ENCODE measurements around the gene KRT20.
A peak's percentile ranks its signal among the peaks of the same experiment; 100 is the strongest.
"Not testable (repeated sequence)": the region's sequence is repeated elsewhere in the genome, so short reads cannot be mapped to it uniquely, and the experiment has no call there.

The KRT20 gene, protein sequence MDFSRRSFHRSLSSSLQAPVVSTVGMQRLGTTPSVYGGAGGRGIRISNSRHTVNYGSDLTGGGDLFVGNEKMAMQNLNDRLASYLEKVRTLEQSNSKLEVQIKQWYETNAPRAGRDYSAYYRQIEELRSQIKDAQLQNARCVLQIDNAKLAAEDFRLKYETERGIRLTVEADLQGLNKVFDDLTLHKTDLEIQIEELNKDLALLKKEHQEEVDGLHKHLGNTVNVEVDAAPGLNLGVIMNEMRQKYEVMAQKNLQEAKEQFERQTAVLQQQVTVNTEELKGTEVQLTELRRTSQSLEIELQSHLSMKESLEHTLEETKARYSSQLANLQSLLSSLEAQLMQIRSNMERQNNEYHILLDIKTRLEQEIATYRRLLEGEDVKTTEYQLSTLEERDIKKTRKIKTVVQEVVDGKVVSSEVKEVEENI

DNA sequence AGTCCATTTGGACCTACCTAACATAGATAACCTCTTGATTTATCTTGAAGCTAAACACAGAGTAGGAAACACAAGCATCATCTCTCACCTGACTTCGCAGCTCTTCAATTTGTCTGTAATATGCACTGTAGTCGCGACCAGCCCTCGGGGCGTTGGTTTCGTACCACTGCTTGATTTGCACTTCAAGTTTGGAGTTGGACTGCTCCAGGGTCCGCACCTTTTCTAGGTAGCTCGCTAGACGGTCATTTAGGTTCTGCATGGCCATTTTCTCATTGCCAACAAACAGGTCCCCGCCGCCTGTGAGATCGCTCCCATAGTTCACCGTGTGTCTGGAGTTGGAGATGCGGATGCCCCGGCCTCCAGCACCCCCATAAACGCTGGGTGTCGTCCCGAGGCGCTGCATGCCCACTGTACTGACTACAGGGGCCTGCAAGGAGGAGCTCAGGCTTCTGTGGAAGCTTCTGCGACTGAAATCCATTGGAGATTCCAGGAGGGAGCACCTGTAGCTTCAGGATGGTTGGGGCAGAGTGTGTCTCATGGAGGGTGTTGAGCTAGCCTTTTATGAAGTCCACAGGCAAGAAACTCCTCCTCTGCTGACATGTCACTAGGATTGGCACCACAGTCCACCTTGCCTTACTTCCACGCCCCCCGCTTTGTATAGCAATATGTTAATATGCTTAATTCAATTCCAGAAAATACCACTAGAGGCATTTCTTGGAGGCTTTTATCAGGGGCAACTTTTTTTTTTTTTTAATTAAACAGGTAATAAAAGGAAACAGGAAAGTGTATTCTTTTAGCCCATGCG lies at the start of gene KRT20:
Gene KRT20 (minus strand): TSS at position 535 of the 805 bp plus-strand sequence. CDS start 57 bp downstream, at position 478.
- no peak for DNase-seq (ENCODE audit: low spot score)

DNA sequence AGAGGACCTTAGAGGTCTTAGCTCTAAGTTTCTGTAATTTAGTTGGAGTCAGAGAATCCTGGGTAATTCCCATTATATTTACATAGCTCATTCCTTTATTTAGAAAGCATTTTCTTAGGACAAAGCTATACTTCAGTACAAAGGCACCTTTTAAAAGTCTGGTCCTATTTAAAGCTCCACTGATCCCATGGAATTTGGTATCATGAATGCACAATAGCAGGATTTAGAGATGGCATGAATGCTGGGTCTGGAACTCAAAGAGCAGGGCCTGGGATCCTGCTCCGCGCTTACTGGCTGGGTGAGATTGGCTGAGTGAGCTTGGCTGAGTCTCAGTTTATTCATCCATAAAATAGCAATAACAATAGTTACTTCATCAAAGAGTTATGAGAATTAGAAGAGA lies 47.6 kb upstream of the KRT20 start:
- DNase-seq (ENCODE audit: low spot score) = peak; percentile 80

DNA sequence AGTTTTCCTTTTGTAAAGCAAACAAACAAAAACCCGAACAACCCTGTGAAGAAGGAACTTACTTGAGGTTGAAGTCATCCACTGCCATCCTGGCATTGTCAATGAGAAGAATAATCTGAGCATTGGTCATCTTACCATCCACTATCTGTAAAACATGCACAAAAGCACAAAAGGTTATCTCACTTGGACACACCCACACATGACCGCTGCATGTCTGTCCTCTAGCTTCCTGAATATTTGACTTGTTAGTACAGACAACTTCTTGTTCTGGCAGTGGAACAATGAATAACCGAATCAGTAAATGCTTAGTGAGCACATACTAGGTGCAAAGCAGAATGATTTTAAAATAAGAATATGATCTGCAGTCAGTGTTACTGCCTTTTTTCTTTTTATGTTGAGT lies 46.3 kb upstream of the KRT20 start:
- peak; percentile 69 for DNase-seq (ENCODE audit: low spot score)

DNA sequence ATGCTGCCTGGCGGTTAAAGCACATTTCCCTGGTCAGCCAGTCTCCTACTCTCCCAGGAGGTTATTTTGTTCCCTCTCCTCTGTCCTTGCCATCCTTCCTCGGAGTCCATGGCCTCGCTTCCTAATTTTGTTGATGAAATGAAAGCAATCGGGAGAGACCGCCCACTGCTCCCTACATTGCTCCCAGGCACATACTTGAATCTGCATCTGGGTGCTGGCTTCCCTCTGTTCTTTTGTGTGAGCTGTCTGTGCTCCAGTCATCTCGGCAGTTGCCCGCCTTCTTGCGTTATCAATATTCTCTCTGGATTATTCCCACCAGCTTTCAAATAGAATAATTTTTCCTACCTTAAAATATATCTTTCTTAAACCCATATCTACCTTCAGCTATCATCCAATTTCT lies 41.3 kb upstream of the KRT20 start:
- DNase-seq (ENCODE audit: low spot score) = no peak

DNA sequence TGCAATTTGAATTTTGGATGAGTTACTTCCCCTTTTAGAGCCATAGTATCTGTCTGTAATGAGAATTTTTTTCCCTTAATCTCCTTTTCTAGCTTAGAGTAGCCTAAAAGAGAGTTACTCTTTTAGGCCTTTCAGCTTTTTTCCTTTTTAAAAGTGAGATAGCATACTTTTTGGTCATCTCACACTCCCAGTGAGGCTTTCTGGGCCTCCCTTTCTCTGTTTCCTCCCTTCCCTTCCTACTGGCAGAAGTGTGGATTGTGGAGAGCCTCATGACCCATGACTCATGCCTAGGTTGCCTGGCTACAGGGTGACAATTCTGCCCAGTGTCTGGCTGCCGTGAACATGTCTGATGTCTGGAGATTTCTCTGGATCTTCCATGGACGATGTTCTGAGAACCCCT lies 37.2 kb upstream of the KRT20 start:
- DNase-seq (ENCODE audit: low spot score) = peak; percentile 87

DNA sequence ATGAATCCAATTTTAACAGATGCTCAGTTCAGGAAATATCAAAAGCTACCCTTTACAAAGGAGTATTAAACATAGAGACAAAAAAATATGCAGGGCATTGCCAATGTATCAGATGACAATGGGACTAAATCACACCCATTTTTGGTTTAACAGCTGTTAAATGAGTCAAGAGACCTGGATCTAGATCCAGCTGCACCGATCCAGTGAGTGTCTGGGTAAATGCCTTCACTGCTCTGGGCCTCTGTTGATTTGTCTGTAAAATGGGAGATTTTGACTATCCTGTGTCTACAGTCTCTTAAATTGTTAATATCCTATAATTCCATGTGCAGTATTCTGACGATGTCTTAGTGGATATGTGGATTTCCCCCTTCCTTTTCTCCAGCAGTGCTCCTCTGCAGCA lies 36.0 kb upstream of the KRT20 start:
- no peak for DNase-seq (ENCODE audit: low spot score)

DNA sequence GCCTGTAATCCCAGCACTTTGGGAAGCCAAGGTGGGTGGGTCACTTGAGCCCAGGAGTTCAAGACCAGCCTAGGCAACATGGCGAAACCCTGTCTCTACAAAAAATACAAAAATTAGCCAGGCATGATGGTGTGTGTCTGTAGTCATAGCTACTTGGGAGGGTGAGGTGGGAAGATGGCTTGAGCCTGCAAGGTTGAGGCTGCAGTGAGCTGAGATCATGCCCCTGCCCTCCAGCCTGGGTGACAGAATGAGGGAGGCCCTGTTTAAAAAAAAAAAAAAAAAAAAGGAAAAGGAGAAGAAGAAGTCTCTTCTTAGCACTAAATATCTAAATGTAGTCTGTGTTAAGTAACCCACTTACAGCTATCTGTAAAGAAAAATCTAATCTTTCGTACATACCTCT lies 32.1 kb upstream of the KRT20 start:
- DNase-seq (ENCODE audit: low spot score) = not testable (repeated sequence)

DNA sequence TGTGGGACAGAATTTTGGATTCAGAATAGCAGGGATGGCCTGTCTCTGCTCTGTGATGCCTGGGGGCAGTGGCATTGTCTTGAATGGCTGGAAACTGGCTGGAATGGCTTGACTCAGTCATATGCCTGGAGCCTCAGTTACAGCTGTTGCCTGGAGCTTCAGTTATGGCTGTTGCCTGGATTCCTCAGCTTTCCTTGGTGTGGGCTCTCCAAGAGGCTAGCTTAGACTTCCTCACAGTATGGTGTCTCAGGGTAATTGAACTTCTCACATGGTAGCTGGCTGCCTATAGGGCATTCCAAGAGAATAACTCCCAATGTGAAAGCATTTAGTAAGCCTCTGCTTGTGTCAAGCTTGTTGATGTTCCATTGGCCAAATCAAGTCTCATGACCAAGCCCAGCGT lies 31.3 kb upstream of the KRT20 start:
- no peak for DNase-seq (ENCODE audit: low spot score)

DNA sequence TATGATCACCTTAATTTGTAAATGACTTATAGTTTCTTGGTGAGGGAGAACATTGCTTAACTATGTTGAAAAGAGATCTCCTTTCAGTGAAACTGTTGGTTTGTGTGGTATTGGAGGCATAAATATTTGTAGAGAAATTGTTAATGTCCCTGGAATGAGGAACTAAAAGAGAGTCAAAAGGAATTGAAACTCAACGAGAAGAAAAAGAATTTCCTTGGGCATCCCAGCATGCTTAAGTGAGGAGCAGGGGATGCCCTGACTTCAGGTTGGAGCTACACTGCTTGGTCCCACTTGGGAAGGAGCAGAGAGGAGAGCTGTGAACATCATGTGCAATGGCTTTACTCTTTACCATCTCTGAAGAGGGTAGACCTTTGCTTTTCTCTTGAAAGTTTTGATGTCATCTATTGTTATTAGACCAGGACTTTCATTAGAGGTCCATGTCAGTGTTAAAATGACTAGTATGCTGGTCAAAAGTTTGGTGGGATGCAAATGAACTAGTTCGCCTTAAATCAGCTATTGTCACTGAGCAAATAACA lies 30.7 kb upstream of the KRT20 start:
- no peak for DNase-seq (ENCODE audit: low spot score)

DNA sequence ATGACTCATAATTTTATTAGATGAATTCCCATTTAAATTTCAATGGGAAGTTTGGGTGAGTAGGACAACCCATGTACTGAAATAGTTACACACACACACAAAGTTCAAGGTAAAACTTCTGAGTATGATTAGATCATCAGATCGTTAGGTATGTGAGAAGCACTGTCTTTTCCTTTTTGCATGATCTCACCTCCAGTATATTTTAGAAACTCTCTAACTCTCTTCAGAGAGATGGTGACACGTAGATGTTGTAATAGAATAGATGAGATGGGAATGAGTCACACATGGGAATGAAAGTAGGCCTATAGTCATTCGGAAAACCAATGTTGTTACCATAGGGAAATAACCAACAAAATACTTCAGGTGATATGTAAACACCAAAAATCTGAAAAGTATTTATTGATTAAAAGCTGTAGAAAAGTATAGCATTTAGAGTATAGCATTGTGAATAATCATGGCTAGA lies 30.2 kb upstream of the KRT20 start:
- DNase-seq (ENCODE audit: low spot score) = no peak

DNA sequence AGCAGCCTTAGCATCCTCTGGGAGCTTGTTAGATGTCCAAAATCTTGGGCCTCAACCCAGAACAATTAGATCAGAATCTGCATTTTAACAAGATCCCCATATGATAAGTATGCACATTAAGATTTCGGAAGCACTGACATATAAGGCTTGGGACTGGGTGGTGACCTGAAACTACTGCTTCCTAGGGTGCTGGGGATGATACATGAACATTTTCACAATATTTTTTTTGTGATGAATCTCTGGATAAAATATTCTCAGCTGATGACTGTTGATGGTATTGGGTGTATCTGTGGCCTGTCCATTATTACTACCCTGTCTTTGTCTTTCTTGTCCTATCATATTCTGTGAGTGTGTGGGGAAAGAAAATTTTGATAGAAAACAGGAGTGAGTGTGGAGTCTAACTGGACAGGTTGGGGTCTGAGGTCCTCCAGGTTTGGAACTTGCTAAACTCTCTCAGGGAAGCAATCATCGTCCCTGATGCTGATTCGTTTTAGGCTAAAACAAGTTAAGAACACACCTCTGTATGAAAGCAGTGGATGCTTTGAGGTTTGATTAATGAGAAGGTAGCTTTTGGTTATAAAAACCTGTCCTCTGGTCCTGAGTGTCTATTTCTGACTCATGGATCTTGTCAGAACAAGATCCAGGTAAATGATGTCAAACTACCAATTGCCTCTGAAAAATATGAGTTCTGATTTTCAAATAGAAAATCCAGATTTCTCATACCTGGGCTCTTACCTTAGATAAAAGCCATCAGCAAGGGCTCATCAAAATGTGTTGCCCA lies 29.2 kb upstream of the KRT20 start:
- DNase-seq (ENCODE audit: low spot score) = no peak

DNA sequence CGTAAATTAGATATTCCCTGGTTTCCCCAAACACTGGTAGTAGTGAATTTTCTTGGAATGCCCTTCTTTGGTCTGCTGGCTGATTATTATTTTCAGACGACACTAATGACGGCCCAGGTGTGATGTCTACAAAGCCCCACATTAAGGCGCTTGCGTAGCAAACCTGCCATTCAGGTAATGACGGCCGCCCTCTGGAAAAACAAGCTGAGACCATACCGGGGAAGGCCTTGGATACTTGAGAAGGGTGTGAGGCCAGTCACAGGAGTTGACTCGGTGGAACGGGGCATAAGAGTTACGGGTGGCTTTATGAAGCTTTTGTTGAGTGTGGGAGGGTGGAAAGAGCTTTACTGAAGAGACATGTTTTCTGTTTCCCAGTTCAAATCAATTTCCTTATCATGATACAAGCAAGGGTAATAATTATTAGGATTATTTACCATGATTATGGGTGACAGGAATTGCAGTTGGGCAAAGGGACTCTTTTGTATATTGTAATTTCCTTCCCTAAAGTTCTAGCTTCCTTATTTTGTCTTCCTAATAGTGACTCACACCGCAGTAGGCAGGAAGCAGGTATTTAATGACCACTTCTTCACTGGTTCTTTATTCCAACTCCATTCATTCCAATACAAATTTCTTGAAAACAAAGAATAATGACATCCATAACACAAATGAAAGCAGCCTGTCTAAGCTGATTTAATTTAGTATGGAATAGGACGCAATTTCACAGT lies 27.6 kb upstream of the KRT20 start:
- DNase-seq (ENCODE audit: low spot score) = no peak

DNA sequence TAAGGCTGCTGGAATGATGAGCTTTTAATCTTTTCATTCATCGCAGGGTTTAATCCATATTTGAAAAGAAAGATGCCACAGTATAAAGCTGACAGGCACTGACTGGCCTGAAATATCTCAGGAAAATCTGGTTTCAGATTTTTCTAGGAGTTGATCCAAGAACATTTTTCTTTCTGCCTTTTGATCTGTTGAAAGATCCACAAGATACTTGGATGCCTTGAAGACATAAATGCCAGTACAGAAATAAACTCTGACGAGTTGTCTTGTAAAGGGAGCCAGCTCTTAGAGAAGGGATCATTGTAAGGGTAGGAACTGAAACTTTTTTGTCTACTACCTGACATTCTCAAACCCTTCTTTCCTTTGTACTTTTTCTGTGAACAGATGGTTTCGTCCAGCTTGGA lies 25.4 kb upstream of the KRT20 start:
- DNase-seq (ENCODE audit: low spot score) = peak; percentile 47

DNA sequence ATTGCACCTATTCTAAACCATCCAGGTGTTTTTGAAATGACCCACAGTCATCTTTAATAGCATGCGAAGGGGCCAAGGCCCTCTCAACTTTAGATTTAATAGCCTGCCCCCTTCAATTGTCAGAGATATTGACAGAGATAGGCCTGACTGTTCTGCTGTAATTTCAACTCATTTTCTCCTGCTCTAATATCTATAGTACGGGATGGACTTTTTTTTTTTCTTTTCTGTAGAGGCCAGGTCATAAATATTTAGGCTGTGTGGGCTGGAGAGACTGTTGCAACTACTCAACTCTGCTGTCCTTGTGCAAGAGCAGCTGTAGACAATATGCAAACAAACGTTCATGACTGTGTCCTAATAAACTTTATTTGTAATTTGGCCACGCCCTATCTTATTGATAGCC lies 24.7 kb upstream of the KRT20 start:
- DNase-seq (ENCODE audit: low spot score) = no peak

DNA sequence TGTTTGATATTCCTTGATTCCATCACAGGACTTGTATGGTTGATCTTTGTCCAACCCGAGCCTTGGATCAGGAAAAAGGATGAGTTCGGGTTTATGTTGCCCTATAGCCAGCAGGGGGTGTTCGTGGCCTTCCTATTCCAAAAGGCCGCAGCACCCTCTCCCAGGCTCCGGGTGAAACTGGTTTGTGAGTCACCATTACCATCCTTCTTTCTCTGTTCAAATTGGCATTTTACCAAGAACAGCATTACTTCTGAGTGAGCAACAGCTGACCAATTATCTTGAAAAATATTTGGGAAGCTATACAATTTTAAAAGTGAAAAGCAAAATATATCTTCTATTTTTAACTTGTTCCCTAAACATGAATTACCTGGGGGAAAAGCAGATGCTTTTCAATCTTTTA lies 24.3 kb upstream of the KRT20 start:
- peak; percentile 87 for DNase-seq (ENCODE audit: low spot score)

DNA sequence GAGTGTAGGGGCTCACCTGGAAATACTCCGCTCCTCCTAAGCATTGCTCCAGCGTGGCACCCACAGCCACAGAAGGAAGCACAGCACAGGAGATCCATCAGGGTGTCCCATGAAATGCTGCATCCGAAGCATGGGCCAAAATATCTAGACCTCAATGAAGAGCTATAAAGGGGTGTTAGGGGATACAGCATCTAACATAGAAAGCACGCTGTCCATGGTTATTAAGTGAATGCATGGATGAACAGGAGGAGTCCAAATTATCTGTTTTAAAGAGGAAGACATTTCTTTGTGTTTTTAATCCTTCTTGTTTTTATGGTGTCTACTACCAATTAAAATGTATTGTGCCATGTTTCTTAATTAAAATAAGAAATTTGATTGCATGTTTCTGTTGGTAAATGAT lies 21.6 kb upstream of the KRT20 start:
- no peak for DNase-seq (ENCODE audit: low spot score)

DNA sequence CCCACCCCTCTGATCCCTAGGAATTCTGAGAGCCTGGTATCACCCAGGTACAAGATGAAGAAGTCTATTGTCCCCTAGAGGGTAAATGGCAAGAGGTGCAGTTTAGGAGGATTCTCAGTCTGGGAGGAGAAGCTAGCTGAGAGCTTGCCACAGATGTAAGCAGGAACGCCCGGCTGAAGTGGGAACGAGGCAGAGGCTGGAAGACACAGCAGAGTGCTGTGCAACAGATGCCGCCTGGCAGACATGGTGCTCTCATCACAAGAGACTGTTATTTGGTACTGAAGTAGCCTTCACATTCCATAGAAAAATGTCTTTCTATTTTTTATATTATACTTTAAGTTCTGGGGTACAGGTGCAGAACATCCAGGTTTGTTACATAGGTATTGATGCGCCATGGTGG lies 20.3 kb upstream of the KRT20 start:
- no peak for DNase-seq (ENCODE audit: low spot score)

DNA sequence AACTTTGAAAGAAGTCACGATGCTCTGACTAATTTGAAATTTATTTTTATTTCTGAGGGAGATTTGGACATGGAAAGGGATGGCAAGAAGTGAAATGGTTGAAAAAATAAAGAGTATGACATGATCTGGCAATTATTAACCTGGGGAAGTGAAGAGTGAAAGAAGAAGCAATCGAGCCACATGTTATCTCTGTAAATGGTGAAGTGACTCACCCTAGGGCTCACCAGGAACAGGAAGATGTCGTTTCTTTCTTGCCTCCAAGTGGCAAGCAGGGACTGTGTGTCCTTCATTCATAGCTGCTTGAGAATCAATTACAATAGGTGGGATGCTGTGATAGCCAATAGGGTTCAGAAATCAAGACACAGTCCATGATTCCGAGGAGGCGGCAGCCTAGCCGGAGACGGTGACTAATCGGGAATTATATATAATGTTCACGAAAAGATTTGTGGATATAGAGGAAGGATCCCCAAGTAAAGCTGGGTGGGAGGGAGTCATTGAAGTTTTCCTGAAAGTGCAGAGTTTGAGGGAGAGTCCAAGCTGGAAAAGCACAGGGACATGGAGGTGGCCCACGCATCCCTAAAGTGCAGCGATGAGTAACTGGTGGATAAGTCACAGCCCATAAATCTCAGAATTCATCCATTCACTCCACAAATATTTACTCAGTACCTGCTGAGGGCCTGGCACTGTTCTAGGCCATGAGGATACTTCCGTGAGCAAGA lies 18.2 kb upstream of the KRT20 start:
- no peak for DNase-seq (ENCODE audit: low spot score)

DNA sequence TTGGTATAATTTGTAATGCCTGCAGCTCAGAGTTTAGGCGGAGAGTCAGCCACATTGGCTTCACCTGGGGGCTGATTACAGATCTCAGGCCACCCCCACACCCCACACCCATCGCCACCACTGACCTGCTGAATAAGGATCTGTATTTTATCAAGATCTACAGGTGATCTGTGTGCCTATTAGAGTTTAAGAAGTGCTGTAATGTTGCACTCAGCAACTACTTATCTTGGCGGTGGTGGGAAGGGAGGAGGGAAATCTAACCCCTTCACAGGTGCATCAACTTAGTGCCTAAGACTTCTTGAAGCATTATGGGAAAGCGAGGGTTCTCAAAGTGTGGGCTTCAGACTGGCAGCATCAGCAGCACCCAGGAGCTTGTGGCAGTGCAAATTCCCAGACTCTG lies 17.5 kb upstream of the KRT20 start:
- no peak for DNase-seq (ENCODE audit: low spot score)

DNA sequence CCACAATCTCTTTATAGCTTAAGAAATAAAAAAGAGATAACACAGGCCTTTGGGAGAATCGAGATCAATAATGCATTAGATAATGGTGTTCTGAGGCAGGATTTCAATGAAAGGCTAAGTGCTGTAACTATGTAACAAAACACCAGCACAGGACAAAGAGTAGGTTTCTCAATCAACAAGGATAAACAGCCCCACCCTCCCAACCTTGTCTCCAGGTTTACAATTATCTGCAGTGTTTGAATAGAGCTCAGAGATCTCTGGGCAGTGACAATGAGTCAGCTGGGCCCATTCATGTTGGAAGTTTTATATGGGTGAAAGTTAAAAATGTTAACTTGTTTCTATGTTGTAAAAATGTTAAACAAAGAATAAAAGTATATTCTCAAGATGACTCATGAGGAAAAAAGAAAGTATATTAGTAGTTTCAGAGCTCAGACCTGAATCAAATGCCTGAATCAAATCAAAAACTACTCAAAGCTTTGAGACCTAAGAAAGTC lies 17.0 kb upstream of the KRT20 start:
- peak; percentile 68 for DNase-seq (ENCODE audit: low spot score)
